Endothelial cell of umbilical vein (primary cell): ENCODE measurements around the gene KAT6B.

Experiments used
- EZH2 ChIP-seq: IDR thresholded peaks from 2 replicates; pipeline ENCODE4 v1.6.1; 2012; ENCODE audit warnings: borderline replicate concordance, low read depth, mild to moderate bottlenecking, moderate library complexity, low read length, inconsistent platforms; ENCODE audit not compliant: severe bottlenecking
- FOS ChIP-seq: IDR thresholded peaks from 2 replicates; pipeline ENCODE4 v1.6.1; 2011; ENCODE audit warnings: mild to moderate bottlenecking, low read length, moderate library complexity, borderline replicate concordance; ENCODE audit not compliant: insufficient read depth
- MYC ChIP-seq: IDR thresholded peaks from one replicate; pipeline ENCODE4 v1.6.1; 2011; ENCODE audit warnings: mild to moderate bottlenecking, low read depth, low read length
- POLR2A ChIP-seq: IDR thresholded peaks from 2 replicates; pipeline ENCODE4 v1.6.1; 2012; ENCODE audit warnings: low read depth, mild to moderate bottlenecking, control low read depth, low read length
- POLR2AphosphoS5 ChIP-seq: IDR thresholded peaks from 2 replicates; pipeline ENCODE4 v1.6.1; 2012; ENCODE audit warnings: low read depth, mild to moderate bottlenecking, control low read depth, low read length, moderate library complexity; ENCODE audit not compliant: insufficient read depth
- TF ChIP-seq, protein P1 (sequence below), 2 donors: IDR thresholded peaks; 1 replicate in 1 of 2; 2 replicates in 1 of 2; pipeline ENCODE4 v1.5.1; 2011; ENCODE audit warnings: low read length in 2 of 2, mild to moderate bottlenecking in 2 of 2, moderate library complexity in 2 of 2, control low read depth in 1 of 2, inconsistent platforms in 1 of 2, low read depth in 1 of 2; ENCODE audit not compliant: insufficient read depth in 1 of 2; ENCODE audit errors: extremely low read depth in 1 of 2
- TF ChIP-seq, protein P2 (sequence below): IDR thresholded peaks from 2 replicates; pipeline ENCODE4 v1.6.1; 2011; ENCODE audit not compliant: insufficient read depth, insufficient read length

DNA sequence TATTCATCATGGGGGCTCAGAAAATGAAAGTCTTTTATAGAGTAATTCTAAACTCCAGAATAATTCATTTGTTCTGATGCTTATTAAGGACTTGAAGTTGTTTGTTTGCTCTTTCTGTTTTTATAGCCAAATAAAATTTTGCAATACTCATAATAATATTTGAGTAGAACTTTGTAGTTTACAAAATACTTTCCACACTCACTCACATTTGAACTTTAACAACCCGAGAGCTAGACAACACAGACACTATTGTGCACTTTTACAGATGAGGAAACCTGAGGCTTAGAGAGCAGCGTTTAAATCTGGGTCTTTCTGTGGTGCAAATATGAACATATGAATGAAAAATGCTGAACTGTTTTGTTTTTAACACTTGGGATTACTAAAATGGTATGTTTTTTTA, 126.8 kb downstream of the KAT6B start:
- TF ChIP-seq, protein P1, sequence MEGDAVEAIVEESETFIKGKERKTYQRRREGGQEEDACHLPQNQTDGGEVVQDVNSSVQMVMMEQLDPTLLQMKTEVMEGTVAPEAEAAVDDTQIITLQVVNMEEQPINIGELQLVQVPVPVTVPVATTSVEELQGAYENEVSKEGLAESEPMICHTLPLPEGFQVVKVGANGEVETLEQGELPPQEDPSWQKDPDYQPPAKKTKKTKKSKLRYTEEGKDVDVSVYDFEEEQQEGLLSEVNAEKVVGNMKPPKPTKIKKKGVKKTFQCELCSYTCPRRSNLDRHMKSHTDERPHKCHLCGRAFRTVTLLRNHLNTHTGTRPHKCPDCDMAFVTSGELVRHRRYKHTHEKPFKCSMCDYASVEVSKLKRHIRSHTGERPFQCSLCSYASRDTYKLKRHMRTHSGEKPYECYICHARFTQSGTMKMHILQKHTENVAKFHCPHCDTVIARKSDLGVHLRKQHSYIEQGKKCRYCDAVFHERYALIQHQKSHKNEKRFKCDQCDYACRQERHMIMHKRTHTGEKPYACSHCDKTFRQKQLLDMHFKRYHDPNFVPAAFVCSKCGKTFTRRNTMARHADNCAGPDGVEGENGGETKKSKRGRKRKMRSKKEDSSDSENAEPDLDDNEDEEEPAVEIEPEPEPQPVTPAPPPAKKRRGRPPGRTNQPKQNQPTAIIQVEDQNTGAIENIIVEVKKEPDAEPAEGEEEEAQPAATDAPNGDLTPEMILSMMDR (IDR thresholded peaks at IDR 0.05; ENCODE audit: extremely low read depth in 1 of 2, insufficient read depth in 1 of 2, low read depth in 1 of 2, low read length in 2 of 2), result no peak
- TF ChIP-seq MYC (no peak), POLR2AphosphoS5 (no peak), EZH2 (no peak), POLR2A (no peak), FOS (no peak)
- TF ChIP-seq, protein P2, sequence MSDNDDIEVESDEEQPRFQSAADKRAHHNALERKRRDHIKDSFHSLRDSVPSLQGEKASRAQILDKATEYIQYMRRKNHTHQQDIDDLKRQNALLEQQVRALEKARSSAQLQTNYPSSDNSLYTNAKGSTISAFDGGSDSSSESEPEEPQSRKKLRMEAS, result no peak
